ENCODE measurements around the gene TINAG.

The TINAG gene

GRCh38 chr6:54308289-54308985, at the start of gene TINAG:
Gene TINAG (plus strand): TSS chr6:54308441. CDS start chr6:54308551, 110 bp downstream.
- H3K36me3 Mint-ChIP-seq (ENCODE audit: low read depth) = no peaks in the 10 kb centered on the region
- no peak within 1 kb of the TSS for H3K4me3 Mint-ChIP-seq
- peaks cover 6% of the 10 kb centered on the region for H3K27me3 Mint-ChIP-seq (ENCODE audit: low read depth, poor library complexity)
- no peak within 1 kb of the TSS for H3K27ac Mint-ChIP-seq
- no peak for TF ChIP-seq CTCF (IDR thresholded peaks at IDR 0.05)
- no peaks in the 10 kb centered on the region for H3K9me3 Mint-ChIP-seq
- DNase-seq = no peak
- no peaks in the 10 kb centered on the region for H3K4me1 Mint-ChIP-seq

- Mint-ChIP-seq H3K27ac (no peak overlapping the region), H3K9me3 (no peaks in the 10 kb centered on the region), H3K27me3 (ENCODE audit: low read depth, poor library complexity) (no peaks in the 10 kb centered on the region), H3K4me3 (no peak overlapping the region), H3K36me3 (ENCODE audit: low read depth) (no peaks in the 10 kb centered on the region), H3K4me1 (no peaks in the 10 kb centered on the region)
- no peak for DNase-seq
- no peak for TF ChIP-seq CTCF (IDR thresholded peaks at IDR 0.05)
These were observed 48.2 kb upstream of the TINAG start for GRCh38 chr6:54260025-54260424.

- no peaks in the 10 kb centered on the region for H3K9me3 Mint-ChIP-seq
- H3K36me3 Mint-ChIP-seq (ENCODE audit: low read depth) = no peaks in the 10 kb centered on the region
- no peaks in the 10 kb centered on the region for H3K4me1 Mint-ChIP-seq
- H3K4me3 Mint-ChIP-seq = no peak overlapping the region
- no peak overlapping the region for H3K27ac Mint-ChIP-seq
- no peak for TF ChIP-seq CTCF (IDR thresholded peaks at IDR 0.05)
- H3K27me3 Mint-ChIP-seq (ENCODE audit: low read depth, poor library complexity) = no peaks in the 10 kb centered on the region
- DNase-seq = no peak
These were observed 45.7 kb upstream of the TINAG start for GRCh38 chr6:54262499-54262898.

- DNase-seq = no peak
- Mint-ChIP-seq H3K27me3 (ENCODE audit: low read depth, poor library complexity) (no peaks in the 10 kb centered on the region), H3K9me3 (no peaks in the 10 kb centered on the region), H3K27ac (no peak overlapping the region), H3K4me3 (no peak overlapping the region), H3K36me3 (ENCODE audit: low read depth) (no peaks in the 10 kb centered on the region), H3K4me1 (no peaks in the 10 kb centered on the region)
- TF ChIP-seq CTCF (IDR thresholded peaks at IDR 0.05) = no peak
These were observed 45.3 kb upstream of the TINAG start for GRCh38 chr6:54262971-54263370.

- H3K4me1 Mint-ChIP-seq = no peaks in the 10 kb centered on the region
- H3K27me3 Mint-ChIP-seq (ENCODE audit: low read depth, poor library complexity) = no peaks in the 10 kb centered on the region
- DNase-seq = no peak
- H3K27ac Mint-ChIP-seq = no peak overlapping the region
- H3K4me3 Mint-ChIP-seq = no peak overlapping the region
- no peaks in the 10 kb centered on the region for H3K9me3 Mint-ChIP-seq
- H3K36me3 Mint-ChIP-seq (ENCODE audit: low read depth) = no peaks in the 10 kb centered on the region
- TF ChIP-seq CTCF (IDR thresholded peaks at IDR 0.05) = no peak
These were observed 43.5 kb upstream of the TINAG start for GRCh38 chr6:54264581-54265272.
